RWPE1 (cell line): Measurements from ENCODE around the gene SYTL3.
A peak's percentile ranks its signal among the peaks of the same experiment; 100 is the strongest.
"Not testable (repeated sequence)": the region's sequence is repeated elsewhere in the genome, so short reads cannot be mapped to it uniquely, and the experiment has no call there.

ENCODE experiments used
- CTCF ChIA-PET: fragments of 350-600 bp; sonication (Branson Sonifier 250); formaldehyde crosslinking; extraction: SDS; loops from one replicate; lab custom pipeline; 2021; lab: Yijun Ruan, JAX
- POLR2A ChIA-PET: fragments of 400-600 bp; formaldehyde crosslinking; extraction: SDS; loops from one replicate; lab custom pipeline; 2020; ENCODE audit warnings: antibody characterized with exemption; ENCODE audit not compliant: low non-redundant PET; lab: Yijun Ruan, JAX
- DNase-seq: peaks from one replicate; pipeline ENCODE4 v3.0.0; 2012; ENCODE audit warnings: low spot score
- H3K27ac ChIP-seq: fragments of 450-650 bp; 2 replicates; pipeline ENCODE4 v1.5.1; 2017
- TF ChIP-seq, protein P1 (sequence below): fragments of 450-650 bp; conservative IDR thresholded peaks from 2 replicates; pipeline ENCODE4 v1.5.1; 2017; ENCODE audit warnings: low read depth, mild to moderate bottlenecking

Gene SYTL3

DNA sequence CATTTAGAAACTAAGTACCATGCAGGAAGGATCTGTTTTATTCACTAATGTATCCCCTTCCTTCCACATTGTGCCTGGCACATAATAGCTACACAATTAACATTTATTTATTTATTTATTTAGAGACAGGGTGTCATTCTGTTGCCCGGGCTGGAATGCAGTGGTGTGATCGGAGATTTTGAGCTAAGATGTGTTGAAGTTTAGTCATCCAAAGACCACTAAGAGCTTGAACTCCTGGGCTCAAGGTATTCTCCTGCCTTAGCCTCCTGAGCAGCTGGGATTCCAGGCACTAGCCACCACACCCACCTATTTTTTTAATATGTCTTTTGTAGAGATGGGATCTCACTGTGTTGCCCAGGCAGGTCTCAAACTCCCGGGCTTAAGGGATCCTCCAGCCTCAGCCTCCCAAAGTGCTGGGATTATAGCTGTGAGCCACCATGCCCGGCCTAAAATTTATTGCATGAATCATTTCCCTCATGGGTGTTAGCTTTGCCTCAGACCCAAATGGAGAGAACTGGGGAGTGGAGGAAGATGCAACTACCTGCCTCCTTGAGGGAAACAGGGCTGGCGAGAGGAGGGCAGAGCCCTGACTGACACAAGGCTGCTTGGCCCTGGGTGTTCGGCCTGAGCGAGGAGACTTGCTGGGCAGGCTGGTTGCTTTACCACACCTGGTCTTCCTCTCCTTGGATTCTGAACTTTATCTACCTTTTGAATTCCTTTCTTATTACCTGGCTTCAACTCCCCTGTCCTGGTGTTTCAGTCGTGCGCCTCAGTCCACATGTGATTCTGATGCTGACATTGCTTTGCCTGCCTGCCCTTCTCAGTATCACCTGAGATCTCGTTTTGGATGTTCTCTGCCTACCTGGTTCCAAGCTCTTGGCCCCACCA lies 3.6 kb upstream of the SYTL3 start:
- POLR2A ChIA-PET = no interaction called here
- CTCF ChIA-PET = interaction anchor here (3.0 kb wide), 1 partner anchor 45 kb away, joined by 19 read pairs; no protein-coding TSS in a partner anchor
- H3K27ac ChIP-seq = no peak overlapping the region
- TF ChIP-seq, protein P1, sequence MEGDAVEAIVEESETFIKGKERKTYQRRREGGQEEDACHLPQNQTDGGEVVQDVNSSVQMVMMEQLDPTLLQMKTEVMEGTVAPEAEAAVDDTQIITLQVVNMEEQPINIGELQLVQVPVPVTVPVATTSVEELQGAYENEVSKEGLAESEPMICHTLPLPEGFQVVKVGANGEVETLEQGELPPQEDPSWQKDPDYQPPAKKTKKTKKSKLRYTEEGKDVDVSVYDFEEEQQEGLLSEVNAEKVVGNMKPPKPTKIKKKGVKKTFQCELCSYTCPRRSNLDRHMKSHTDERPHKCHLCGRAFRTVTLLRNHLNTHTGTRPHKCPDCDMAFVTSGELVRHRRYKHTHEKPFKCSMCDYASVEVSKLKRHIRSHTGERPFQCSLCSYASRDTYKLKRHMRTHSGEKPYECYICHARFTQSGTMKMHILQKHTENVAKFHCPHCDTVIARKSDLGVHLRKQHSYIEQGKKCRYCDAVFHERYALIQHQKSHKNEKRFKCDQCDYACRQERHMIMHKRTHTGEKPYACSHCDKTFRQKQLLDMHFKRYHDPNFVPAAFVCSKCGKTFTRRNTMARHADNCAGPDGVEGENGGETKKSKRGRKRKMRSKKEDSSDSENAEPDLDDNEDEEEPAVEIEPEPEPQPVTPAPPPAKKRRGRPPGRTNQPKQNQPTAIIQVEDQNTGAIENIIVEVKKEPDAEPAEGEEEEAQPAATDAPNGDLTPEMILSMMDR = no peak
- peak; percentile 55 for DNase-seq

DNA sequence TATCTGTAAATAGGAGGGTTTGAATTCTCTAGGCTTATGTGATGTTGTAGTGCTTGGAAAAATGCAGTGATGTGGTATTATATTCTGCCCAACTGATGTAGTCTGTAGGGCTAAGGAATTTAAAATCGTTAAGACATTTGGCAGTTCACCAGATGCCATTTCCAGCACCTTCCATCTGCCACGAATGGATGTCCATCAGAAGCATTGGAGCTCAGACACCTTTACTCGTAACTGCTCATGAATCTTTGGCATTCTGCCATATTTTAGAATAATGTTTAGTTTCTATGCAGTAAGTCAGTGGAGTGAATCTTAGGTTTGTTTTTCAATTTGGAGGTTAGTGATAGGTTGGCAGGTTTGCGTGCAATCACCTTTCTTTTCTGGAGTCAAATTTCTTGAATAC lies 2.4 kb upstream of the SYTL3 start:
- H3K27ac ChIP-seq = no peak overlapping the region
- ChIA-PET CTCF (interaction anchor here (0.7 kb wide), 1 partner anchor 13 kb away, joined by 3 read pairs; no protein-coding TSS in a partner anchor), POLR2A (no interaction called here)
- TF ChIP-seq, protein P1 = no peak
- no peak for DNase-seq

DNA sequence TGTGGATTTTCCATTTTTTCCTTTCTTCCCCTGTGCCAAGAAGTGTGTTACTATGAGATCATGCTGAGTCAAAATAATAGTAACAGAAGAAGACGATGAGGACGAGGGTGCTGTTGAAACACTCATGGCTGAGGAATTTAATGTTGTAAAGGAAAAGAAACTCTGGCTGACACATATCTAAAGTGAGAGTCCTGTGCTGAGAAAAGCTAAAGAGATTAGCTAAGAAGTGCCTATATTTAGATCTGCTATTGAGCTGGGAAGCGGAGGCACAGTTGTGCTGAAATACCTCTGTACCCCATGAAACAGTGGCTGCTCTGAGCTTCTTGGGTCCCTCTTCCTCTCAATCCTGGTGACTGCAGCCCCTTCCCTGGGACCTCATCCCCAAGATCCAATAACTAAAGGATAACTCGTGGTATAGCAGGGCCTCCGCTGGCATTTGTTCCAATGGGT lies 1.1 kb upstream of the SYTL3 start:
- no peak overlapping the region for H3K27ac ChIP-seq
- ChIA-PET CTCF (interaction anchor here (0.6 kb wide), 1 partner anchor 43 kb away, joined by 4 read pairs; no protein-coding TSS in a partner anchor), POLR2A (no interaction called here)
- DNase-seq = peak; percentile 53
- TF ChIP-seq, protein P1 = no peak

DNA sequence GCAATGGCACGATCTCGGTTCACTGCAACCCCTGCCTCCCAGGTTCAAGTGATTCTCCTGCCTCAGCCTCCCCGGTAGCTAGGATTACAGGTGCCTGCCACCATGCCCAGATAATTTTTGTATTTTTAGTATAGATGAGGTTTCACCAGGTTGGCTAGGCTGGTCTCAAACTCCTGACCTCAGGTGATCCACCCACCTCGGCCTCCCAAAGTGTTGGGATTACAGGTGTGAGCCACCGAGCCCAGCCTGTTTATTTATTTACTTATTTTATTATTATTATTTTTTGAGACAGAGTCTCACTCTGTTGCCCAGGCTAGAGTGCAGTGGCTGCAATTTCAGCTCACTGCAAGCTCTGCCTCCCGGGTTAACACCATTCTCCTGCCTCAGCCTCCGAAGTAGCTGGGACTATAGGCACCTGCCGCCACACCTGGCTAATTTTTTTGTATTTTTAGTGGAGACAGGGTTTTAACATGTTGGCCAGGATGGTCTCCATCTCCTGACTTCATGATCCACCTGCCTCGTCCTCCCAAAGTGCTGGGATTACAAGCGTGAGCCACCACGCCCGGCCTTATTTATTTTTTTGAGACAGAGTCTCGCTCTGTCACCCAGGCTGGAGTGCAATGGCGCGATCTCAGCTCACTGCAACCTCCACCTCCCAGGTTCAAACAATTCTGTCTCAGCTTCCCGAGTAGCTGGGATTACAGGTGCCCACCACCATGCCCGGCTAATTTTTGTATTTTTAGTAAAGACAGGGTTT lies 2.3 kb downstream of the SYTL3 start:
- DNase-seq, CTCF ChIA-PET, POLR2A ChIA-PET, H3K27ac ChIP-seq: not testable (repeated sequence)

DNA sequence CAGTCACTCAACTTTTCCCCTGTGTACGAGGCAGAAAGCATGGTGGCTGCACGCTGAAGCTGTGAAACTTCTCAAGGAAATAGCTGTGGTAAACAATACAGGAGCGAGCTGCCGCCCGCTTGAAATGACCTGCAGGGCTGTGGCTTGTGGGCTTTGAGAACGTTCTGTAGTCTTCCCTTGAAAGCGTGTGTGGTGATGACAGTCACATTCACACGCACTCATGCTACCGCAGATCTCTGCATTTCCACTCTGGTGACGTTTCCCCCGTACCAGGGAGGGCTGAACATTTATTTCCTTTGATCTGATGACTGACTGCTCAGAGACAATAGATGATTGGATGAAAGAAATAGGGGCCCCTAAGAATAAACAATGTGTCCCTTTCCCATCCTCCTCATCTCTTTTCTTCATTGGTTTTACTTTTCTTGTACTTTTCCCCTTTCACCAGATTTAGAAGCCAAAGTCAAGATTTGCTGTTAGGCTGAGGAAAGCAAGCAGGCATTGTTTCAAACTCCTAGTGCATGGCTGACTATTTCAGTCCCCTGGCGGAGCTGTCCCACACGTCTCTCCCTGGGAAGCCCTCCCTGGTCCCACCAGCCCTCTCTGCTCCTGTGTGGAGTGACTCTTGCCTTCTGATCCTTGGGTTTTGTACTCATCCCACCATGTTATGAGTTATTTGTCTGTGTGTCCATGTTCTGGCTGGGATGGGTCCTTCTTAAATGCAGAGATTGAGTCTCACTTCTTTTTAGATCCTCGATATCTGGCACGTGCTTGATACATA lies 3.9 kb downstream of the SYTL3 start:
- no peak overlapping the region for H3K27ac ChIP-seq
- no peak for DNase-seq
- TF ChIP-seq, protein P1 = no peak
- CTCF ChIA-PET = no interaction called here
- POLR2A ChIA-PET = no interaction called here

DNA sequence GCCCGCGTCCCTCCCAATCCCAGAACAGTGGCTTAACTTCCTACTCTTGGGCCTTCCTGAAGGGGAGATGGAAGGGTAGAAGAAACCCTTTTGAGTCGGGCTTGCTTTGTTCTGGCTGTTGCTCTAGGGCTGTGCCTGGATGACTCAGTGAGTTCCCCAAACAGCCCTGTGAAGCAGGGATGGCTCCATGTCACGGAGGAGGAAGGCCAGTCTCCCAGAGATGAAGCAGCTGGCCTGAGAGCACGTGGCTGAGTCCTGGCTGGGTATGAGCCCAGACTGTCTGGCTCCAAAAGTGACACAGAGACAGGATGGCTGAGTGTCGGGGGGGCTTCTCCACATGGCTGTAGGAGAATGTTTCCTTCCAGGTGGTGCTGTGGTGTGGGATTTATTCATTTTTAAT lies 4.6 kb downstream of the SYTL3 start:
- H3K27ac ChIP-seq = no peak overlapping the region
- ChIA-PET CTCF (interaction anchor here (1.5 kb wide), 1 partner anchor 433 kb away, joined by 3 read pairs; no protein-coding TSS in a partner anchor), POLR2A (no interaction called here)
- TF ChIP-seq, protein P1 = no peak
- DNase-seq = no peak
